ENCODE data around the gene PRRC2B. TPM values are rescaled to one million over a fixed set of nuclear protein-coding genes. Genes with fewer than 3 reads are reported as not detected.

Gene PRRC2B
- total and polyA plus RNA-seq, 2 experiments from 2014 or later: 48.2 to 118 TPM

DNA sequence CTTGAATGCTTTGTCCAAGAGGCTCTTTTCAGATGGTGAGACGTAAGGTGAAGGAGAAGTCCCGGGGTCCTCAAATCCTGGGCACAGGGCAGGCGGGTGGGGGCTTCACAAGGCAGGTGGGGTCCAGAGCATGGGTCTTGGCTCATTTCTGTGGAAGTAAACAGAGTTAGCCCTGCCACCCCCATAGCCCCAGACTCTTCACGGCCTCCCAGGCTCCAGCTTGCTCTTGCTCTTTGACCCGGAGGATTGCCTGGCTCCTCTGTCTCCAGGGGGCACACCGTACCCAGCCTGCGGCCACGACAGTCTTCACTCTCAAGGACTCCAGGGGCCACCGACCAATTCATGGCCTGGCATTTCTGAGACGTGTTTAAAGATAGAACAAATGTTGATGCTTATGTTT is 80.0 kb downstream of the PRRC2B start:
- Histone ChIP-seq H3K36me3 (replicated peaks; ENCODE audit: insufficient read depth, low read depth) (peaks cover 5% of the 10 kb centered on the region), H2AFZ (no peak overlapping the region), H3K27ac (no peak overlapping the region), H3K27me3 (no peaks in the 10 kb centered on the region), H3K9me3 (ENCODE audit: low read depth) (no peaks in the 10 kb centered on the region), H3K9me2 (replicated peaks; ENCODE audit: insufficient read depth) (no peaks in the 10 kb centered on the region), H3K79me2 (peaks cover 56% of the 10 kb centered on the region), H3K4me2 (no peak overlapping the region), H3K4me1 (ENCODE audit: insufficient read depth) (no peaks in the 10 kb centered on the region), H3K4me3 (no peak overlapping the region), H4K20me1 (ENCODE audit: insufficient read depth, poor library complexity, severe bottlenecking) (peaks cover 36% of the 10 kb centered on the region)
- WGBS (ENCODE audit: low lambda C conversion rate, missing lambda C conversion rate): 91% methylated on average over 10 of the region's 10 CpGs
- TF ChIP-seq EZH2 (IDR thresholded peaks at IDR 0.05; ENCODE audit: borderline replicate concordance) (no peak), EZH2phosphoT487 (IDR thresholded peaks at IDR 0.05; ENCODE audit: low read depth, severe bottlenecking, unreplicated experiment) (no peak)
- TF ChIP-seq, protein P1, sequence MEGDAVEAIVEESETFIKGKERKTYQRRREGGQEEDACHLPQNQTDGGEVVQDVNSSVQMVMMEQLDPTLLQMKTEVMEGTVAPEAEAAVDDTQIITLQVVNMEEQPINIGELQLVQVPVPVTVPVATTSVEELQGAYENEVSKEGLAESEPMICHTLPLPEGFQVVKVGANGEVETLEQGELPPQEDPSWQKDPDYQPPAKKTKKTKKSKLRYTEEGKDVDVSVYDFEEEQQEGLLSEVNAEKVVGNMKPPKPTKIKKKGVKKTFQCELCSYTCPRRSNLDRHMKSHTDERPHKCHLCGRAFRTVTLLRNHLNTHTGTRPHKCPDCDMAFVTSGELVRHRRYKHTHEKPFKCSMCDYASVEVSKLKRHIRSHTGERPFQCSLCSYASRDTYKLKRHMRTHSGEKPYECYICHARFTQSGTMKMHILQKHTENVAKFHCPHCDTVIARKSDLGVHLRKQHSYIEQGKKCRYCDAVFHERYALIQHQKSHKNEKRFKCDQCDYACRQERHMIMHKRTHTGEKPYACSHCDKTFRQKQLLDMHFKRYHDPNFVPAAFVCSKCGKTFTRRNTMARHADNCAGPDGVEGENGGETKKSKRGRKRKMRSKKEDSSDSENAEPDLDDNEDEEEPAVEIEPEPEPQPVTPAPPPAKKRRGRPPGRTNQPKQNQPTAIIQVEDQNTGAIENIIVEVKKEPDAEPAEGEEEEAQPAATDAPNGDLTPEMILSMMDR (IDR thresholded peaks at IDR 0.05; ENCODE audit: poor library complexity): no peak
- no peak for DNase-seq (ENCODE audit: low spot score)

DNA sequence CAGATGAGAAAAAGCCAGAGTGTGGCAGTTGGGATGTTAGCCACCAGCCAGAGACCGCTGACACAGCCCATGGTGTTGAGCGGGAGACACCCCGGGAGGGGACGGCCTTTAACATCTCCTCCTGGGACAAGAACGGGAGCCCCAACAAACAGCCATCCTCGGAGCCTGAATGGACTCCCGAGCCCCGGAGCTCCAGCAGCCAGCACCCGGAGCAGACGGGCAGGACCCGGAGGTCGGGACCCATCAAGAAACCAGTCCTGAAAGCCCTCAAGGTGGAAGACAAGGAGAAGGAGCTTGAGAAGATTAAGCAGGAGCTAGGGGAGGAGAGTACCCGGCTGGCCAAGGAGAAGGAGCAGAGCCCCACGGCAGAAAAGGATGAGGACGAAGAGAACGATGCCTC is 80.8 kb downstream of the PRRC2B start:
- no peak for DNase-seq (ENCODE audit: low spot score)
- Histone ChIP-seq H3K79me2 (peaks cover 48% of the 10 kb centered on the region), H4K20me1 (ENCODE audit: insufficient read depth, poor library complexity, severe bottlenecking) (peaks cover 38% of the 10 kb centered on the region), H3K9me3 (ENCODE audit: low read depth) (no peaks in the 10 kb centered on the region), H2AFZ (no peak overlapping the region), H3K27me3 (no peaks in the 10 kb centered on the region), H3K36me3 (replicated peaks; ENCODE audit: insufficient read depth, low read depth) (peaks cover 5% of the 10 kb centered on the region), H3K9me2 (replicated peaks; ENCODE audit: insufficient read depth) (no peaks in the 10 kb centered on the region), H3K4me3 (no peak overlapping the region), H3K4me2 (no peak overlapping the region), H3K4me1 (ENCODE audit: insufficient read depth) (no peaks in the 10 kb centered on the region), H3K27ac (no peak overlapping the region)
- WGBS (ENCODE audit: low lambda C conversion rate, missing lambda C conversion rate): 91% methylated on average over 16 of the region's 16 CpGs
- no peak for TF ChIP-seq EZH2 (IDR thresholded peaks at IDR 0.05; ENCODE audit: borderline replicate concordance)
- TF ChIP-seq, protein P1 (IDR thresholded peaks at IDR 0.05; ENCODE audit: poor library complexity): no peak
- TF ChIP-seq EZH2phosphoT487 (IDR thresholded peaks at IDR 0.05; ENCODE audit: low read depth, severe bottlenecking, unreplicated experiment): no peak

DNA sequence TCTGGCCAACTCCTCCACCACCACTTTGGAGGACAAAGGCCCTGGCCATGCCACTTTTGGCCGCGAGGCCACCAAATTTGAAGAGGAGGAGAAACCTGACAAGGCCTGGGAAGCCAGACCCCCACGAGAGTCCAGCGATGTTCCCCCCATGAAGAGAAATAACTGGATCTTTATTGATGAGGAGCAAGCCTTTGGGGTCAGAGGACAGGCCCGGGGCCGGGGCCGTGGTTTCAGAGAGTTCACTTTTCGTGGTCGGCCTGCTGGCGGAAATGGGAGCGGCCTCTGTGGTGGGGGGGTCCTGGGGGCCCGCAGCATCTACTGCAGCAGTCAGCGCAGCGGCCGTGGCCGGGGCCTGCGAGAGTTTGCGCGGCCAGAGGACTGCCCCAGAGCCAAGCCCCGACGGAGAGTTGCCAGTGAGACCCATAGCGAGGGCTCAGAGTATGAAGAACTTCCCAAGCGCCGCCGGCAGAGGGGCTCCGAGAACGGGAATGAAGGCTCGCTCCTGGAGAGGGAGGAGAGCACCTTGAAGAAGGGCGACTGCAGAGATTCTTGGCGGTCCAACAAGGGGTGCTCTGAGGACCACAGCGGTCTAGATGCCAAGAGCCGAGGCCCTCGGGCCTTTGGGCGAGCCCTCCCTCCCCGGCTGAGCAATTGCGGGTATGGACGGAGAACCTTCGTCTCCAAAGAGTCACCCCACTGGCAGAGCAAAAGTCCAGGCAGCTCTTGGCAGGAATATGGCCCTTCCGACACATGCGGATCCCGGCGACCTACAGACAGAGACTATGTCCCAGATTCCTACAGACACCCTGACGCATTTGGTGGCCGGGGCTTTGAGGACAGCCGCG is 81.4 kb downstream of the PRRC2B start:
- TF ChIP-seq EZH2phosphoT487 (IDR thresholded peaks at IDR 0.05; ENCODE audit: low read depth, severe bottlenecking, unreplicated experiment) (no peak), EZH2 (IDR thresholded peaks at IDR 0.05; ENCODE audit: borderline replicate concordance) (no peak)
- TF ChIP-seq, protein P1 (IDR thresholded peaks at IDR 0.05; ENCODE audit: poor library complexity): no peak

More for the DNA sequence above, 81.4 kb downstream of the PRRC2B start:
- Histone ChIP-seq H3K4me3 (no peak overlapping the region), H3K27me3 (no peaks in the 10 kb centered on the region), H3K4me2 (no peak overlapping the region), H3K4me1 (ENCODE audit: insufficient read depth) (no peaks in the 10 kb centered on the region), H2AFZ (no peak overlapping the region), H3K9me3 (ENCODE audit: low read depth) (no peaks in the 10 kb centered on the region), H4K20me1 (ENCODE audit: insufficient read depth, poor library complexity, severe bottlenecking) (peaks cover 34% of the 10 kb centered on the region), H3K9me2 (replicated peaks; ENCODE audit: insufficient read depth) (no peaks in the 10 kb centered on the region), H3K36me3 (replicated peaks; ENCODE audit: insufficient read depth, low read depth) (peaks cover 5% of the 10 kb centered on the region), H3K79me2 (peaks cover 47% of the 10 kb centered on the region), H3K27ac (no peak overlapping the region)
- 97% methylated on average over 46 of the region's 46 CpGs for WGBS (ENCODE audit: low lambda C conversion rate, missing lambda C conversion rate)
- no peak for DNase-seq (ENCODE audit: low spot score)
